A375 (cell line): ENCODE results near the gene VWC2. TPM values are rescaled to one million over a fixed set of nuclear protein-coding genes. Genes with fewer than 3 reads are reported as not detected.

Experiments used
- total RNA-seq: library from RNA; depleted of rRNA; stranded (reverse); fragments of >200 nt; shearing (Covaris generic); gene quantifications from 2 replicates; pipeline ENCODE4 v1.2.3, GENCODE V29; 2014; rRNA removed

The VWC2 gene
- total RNA-seq: not detected in 2 replicates

GRCh38 chr7:49773218-49773935 lies at the start of gene VWC2:
VWC2 (plus strand) TSS chr7:49773638; CDS start chr7:49775436, 1,798 bp downstream.

